ENCODE results near the gene KRTAP10-6.
"Not testable (repeated sequence)": the region's sequence is repeated elsewhere in the genome, so short reads cannot be mapped to it uniquely, and the experiment has no call there.

The KRTAP10-6 gene, protein sequence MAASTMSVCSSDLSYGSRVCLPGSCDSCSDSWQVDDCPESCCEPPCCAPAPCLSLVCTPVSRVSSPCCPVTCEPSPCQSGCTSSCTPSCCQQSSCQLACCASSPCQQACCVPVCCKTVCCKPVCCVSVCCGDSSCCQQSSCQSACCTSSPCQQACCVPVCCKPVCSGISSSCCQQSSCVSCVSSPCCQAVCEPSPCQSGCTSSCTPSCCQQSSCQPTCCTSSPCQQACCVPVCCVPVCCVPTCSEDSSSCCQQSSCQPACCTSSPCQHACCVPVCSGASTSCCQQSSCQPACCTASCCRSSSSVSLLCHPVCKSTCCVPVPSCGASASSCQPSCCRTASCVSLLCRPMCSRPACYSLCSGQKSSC

DNA sequence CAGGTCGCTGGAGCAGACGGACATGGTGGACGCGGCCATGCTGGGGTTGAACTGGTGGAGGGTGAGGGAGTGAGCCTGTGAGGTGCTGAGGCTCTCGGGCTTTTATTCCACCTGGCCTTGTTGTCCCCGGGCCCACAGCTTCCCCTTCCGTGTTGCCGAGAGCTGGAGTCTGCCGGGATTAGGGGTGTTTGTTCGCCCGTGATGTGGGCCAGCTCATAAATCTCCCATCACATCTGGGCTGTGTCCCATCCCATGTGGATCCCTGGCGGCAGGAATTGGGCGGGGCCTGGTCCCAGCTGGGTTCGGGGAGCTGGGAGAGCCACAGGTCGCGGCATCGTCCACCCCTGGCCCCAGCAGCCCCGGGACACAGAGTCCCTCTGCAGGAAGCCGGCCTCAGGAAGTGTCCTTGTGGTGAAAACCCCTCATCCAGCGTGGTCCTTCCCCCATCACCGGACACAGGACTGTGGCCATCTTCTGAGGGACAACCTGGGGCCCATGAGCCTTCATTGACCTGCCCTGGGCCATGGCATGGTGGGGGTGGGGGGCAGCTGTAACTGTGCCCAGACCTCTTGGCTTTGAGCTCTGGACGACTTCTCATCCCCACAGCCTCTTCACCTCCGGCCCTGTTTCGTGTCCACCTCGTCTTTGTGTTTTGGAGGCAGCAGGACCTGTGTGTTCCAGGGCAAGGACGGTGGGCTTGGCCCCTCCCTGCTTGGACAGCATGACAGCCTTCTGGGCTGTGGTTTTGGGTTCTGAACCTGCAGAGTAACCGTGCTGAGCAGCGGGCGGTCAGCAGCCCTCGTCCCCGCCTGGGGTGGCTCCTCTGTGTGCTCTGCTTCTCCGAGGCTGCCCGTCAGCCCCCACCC is at the start of gene KRTAP10-6:
Gene KRTAP10-6, minus strand, starts transcription at position 60 of the 866 bp plus-strand sequence. Its CDS starts 21 bp downstream, at position 39.
- Mint-ChIP-seq H3K27ac (no peak within 1 kb of the TSS), H3K4me1 (ENCODE audit: low read depth) (no peaks in the 10 kb centered on the region), H3K4me3 (no peak within 1 kb of the TSS), H3K9me3 (no peaks in the 10 kb centered on the region), H3K27me3 (ENCODE audit: low read depth) (peaks cover 32% of the 10 kb centered on the region), H3K36me3 (ENCODE audit: low read depth) (no peaks in the 10 kb centered on the region)

DNA sequence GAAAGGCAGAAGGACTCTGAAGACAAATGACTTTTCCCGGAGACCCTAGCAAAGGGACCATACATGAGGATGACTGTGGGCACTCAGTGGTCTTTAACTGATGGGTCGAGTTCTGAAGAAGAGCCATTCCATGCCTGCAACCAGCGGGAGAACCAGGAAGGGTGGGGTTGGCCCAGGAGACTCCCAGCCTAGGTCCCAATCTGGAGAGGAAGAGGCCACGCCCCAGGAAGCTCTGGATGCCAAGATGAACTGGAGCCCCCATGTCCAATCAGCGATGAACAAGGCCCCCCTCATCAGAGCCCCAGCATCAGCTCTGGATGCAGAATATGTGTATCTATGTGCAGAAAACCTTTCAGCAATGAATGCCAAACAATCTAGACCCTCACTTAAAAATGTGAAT is 48.5 kb upstream of the KRTAP10-6 start:
- H3K27ac Mint-ChIP-seq: no peak overlapping the region
- H3K4me3 Mint-ChIP-seq: no peak overlapping the region
- H3K36me3 Mint-ChIP-seq (ENCODE audit: low read depth): peaks cover 23% of the 10 kb centered on the region
- H3K4me1 Mint-ChIP-seq (ENCODE audit: low read depth): peaks cover 3% of the 10 kb centered on the region
- peaks cover 56% of the 10 kb centered on the region for H3K9me3 Mint-ChIP-seq
- H3K27me3 Mint-ChIP-seq (ENCODE audit: low read depth): peaks cover 19% of the 10 kb centered on the region

DNA sequence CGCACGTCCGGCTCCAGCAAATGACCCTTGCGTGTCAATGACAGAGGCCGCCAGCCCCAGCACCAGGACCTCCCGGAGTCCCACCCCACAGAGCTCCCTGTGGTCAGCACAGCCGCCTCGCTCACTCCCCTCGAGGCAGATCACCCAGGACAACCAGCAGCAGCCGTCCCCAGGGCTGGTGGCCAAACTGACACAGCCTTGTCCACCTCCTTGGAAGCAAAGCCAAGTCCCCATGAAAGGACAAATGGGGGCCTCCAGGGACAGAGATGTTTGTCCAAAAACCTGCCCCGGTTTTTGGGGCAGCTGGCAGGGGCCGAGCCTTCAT is 47.0 kb upstream of the KRTAP10-6 start:
- H3K36me3 Mint-ChIP-seq (ENCODE audit: low read depth): peaks cover 15% of the 10 kb centered on the region
- peaks cover 3% of the 10 kb centered on the region for H3K4me1 Mint-ChIP-seq (ENCODE audit: low read depth)
- H3K4me3 Mint-ChIP-seq: no peak overlapping the region
- H3K9me3 Mint-ChIP-seq: peaks cover 48% of the 10 kb centered on the region
- H3K27me3 Mint-ChIP-seq (ENCODE audit: low read depth): peaks cover 23% of the 10 kb centered on the region
- H3K27ac Mint-ChIP-seq: peak overlapping the region; percentile 36

GRCh38 chr21:44638506-44639330 is 46.4 kb upstream of the KRTAP10-6 start:
- Mint-ChIP-seq H3K27ac (peak overlapping the region; percentile 36), H3K9me3 (peaks cover 45% of the 10 kb centered on the region), H3K27me3 (ENCODE audit: low read depth) (peaks cover 29% of the 10 kb centered on the region), H3K36me3 (ENCODE audit: low read depth) (peaks cover 13% of the 10 kb centered on the region)
- not testable (repeated sequence) for H3K4me1 Mint-ChIP-seq (ENCODE audit: low read depth); H3K4me3 Mint-ChIP-seq

- Mint-ChIP-seq H3K36me3 (ENCODE audit: low read depth) (peaks cover 16% of the 10 kb centered on the region), H3K27ac (peak overlapping the region; percentile 55), H3K9me3 (peaks cover 43% of the 10 kb centered on the region), H3K27me3 (ENCODE audit: low read depth) (peaks cover 36% of the 10 kb centered on the region)
- H3K4me1 Mint-ChIP-seq (ENCODE audit: low read depth); H3K4me3 Mint-ChIP-seq: not testable (repeated sequence)
Observed at GRCh38 chr21:44637851-44638348, 45.6 kb upstream of the KRTAP10-6 start.

GRCh38 chr21:44637018-44637850 is 44.9 kb upstream of the KRTAP10-6 start, which contains the start of gene KRTAP10-10:
KRTAP10-10 (plus strand) TSS chr21:44637356; CDS start chr21:44637418, 62 bp downstream.
- Mint-ChIP-seq H3K4me1 (ENCODE audit: low read depth) (no peaks in the 10 kb centered on the region), H3K27ac (peak within 1 kb of the TSS; percentile 55), H3K27me3 (ENCODE audit: low read depth) (peaks cover 36% of the 10 kb centered on the region), H3K9me3 (peaks cover 44% of the 10 kb centered on the region), H3K4me3 (no peak within 1 kb of the TSS), H3K36me3 (ENCODE audit: low read depth) (peaks cover 14% of the 10 kb centered on the region)

GRCh38 chr21:44636209-44637017 is 44.1 kb upstream of the KRTAP10-6 start:
- Mint-ChIP-seq H3K27me3 (ENCODE audit: low read depth) (peaks cover 41% of the 10 kb centered on the region), H3K4me1 (ENCODE audit: low read depth) (no peaks in the 10 kb centered on the region), H3K4me3 (no peak overlapping the region), H3K36me3 (ENCODE audit: low read depth) (peaks cover 17% of the 10 kb centered on the region), H3K27ac (no peak overlapping the region), H3K9me3 (peaks cover 45% of the 10 kb centered on the region)

DNA sequence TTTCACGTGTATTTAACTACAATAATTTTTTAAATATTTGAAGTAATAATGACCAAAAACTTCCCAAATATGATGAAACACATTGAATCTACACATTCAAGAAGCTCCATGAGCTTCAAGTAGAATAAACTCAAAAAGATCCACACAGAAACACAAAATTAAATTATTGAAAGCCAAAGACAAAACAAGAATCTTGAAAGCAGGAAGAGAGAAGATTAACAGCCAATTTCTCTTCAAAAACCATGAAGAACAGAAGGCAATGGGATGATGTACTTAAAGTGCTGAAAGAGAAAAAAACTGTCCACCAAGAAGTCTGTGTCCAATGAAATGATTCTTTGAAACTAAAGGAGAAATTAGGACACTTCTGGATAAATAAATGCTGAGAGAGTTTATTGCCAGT is 39.8 kb upstream of the KRTAP10-6 start:
- peaks cover 6% of the 10 kb centered on the region for H3K4me1 Mint-ChIP-seq (ENCODE audit: low read depth)
- no peak overlapping the region for H3K4me3 Mint-ChIP-seq
- H3K27ac Mint-ChIP-seq: no peak overlapping the region
- peaks cover 21% of the 10 kb centered on the region for H3K36me3 Mint-ChIP-seq (ENCODE audit: low read depth)
- H3K9me3 Mint-ChIP-seq: peaks cover 45% of the 10 kb centered on the region
- H3K27me3 Mint-ChIP-seq (ENCODE audit: low read depth): peaks cover 46% of the 10 kb centered on the region

DNA sequence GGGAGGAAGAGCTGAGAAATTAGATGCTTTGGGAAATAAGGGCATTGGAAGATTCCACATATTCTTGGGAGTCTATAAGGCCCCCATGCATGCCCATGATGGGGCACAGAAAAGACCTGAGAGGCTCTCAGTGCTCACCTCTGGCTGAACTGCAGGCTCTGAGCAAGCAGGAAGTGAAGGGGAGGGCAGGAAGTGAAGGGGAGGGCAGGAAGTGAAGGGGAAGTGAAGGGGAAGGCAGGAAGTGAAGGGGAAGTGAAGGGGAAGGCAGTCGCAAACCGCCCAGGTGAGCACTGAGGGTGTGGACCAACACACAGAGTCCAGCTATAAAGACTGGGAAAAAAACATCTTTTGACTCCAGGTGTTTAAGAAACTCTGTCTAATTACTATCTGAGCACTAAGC is 38.1 kb upstream of the KRTAP10-6 start:
- Mint-ChIP-seq H3K27ac (no peak overlapping the region), H3K9me3 (peaks cover 45% of the 10 kb centered on the region), H3K4me3 (no peak overlapping the region), H3K27me3 (ENCODE audit: low read depth) (peaks cover 39% of the 10 kb centered on the region), H3K36me3 (ENCODE audit: low read depth) (peaks cover 21% of the 10 kb centered on the region), H3K4me1 (ENCODE audit: low read depth) (peaks cover 6% of the 10 kb centered on the region)

DNA sequence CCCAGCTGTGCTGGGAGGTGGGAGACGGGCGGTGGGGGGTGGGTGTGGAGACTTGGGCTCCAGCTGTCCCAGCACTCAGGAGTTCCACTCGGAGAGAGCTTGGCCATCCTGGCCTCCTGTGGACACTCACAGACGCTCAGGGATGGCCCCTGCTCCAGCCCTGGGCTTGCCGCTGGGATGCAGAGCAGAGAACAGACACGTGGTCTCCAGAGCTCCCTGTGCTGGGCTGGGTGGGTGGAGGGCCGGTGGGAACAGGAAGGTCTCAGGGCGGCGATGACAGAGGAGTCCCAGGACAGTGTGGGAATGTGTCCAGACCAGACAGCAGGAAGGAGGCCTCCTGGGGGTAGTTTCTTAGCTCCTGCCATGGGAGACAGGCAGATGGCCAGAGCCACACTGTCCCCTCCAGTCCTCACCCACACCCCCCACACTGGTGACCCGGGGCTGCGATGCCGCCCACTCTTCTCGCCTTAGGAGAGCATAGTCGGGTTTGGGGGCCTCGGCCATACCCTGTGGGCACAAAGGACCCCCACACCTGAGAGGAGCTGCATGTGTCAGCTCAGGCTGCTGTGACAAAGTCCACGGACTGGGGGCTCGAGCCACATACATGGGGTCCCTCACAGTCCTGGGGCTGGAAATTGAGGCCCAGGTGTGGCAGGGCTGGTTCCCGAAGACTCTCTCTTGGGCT is 36.5 kb upstream of the KRTAP10-6 start:
- Mint-ChIP-seq H3K27me3 (ENCODE audit: low read depth) (peaks cover 34% of the 10 kb centered on the region), H3K4me3 (no peak overlapping the region), H3K27ac (no peak overlapping the region), H3K4me1 (ENCODE audit: low read depth) (peaks cover 6% of the 10 kb centered on the region), H3K36me3 (ENCODE audit: low read depth) (peaks cover 25% of the 10 kb centered on the region), H3K9me3 (peaks cover 51% of the 10 kb centered on the region)

- Mint-ChIP-seq H3K9me3 (peaks cover 54% of the 10 kb centered on the region), H3K27me3 (ENCODE audit: low read depth) (peaks cover 29% of the 10 kb centered on the region), H3K36me3 (ENCODE audit: low read depth) (peaks cover 27% of the 10 kb centered on the region)
- H3K27ac Mint-ChIP-seq; H3K4me1 Mint-ChIP-seq (ENCODE audit: low read depth); H3K4me3 Mint-ChIP-seq: not testable (repeated sequence)
Observed at GRCh38 chr21:44627831-44628233, 35.5 kb upstream of the KRTAP10-6 start.

DNA sequence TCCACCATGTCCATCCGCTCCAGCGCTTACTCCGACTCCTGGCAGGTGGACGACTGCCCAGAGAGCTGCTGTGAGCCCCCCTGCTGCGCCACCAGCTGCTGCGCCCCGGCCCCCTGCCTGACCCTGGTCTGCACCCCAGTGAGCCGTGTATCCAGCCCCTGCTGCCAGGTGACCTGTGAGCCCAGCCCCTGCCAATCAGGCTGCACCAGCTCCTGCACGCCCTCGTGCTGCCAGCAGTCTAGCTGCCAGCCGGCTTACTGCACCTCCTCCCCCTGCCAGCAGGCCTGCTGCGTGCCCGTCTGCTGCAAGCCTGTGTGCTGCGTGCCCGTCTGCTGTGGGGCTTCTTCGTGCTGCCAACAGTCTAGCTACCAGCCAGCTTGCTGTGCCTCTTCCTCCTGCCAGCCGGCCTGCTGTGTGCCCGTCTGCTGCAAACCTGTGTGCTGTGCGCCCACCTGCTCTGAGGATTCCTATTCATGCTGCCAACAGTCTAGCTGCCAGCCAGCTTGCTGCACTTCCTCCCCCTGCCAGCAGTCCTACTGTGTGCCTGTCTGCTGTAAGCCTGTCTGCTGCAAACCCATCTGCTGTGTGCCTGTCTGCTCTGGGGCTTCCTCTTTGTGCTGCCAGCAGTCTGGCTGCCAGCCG is 35.0 kb upstream of the KRTAP10-6 start:
- H3K4me3 Mint-ChIP-seq; H3K4me1 Mint-ChIP-seq (ENCODE audit: low read depth); H3K27ac Mint-ChIP-seq: not testable (repeated sequence)
- H3K36me3 Mint-ChIP-seq (ENCODE audit: low read depth): peaks cover 27% of the 10 kb centered on the region
- H3K27me3 Mint-ChIP-seq (ENCODE audit: low read depth): peaks cover 34% of the 10 kb centered on the region
- H3K9me3 Mint-ChIP-seq: peaks cover 55% of the 10 kb centered on the region
